Bronchial epithelial cell (primary cell): ENCODE measurements around the gene TPRG1. TPM values are rescaled to one million over a fixed set of nuclear protein-coding genes. Genes with fewer than 3 reads are reported as not detected.

ENCODE experiments used
- DNase-seq: peaks from one replicate; pipeline ENCODE4 v3.0.0-alpha.2; 2010; ENCODE audit warnings: low read depth
- FAIRE-seq: peaks from 2 replicates; lab custom pipeline; 2011; peaks lifted over from hg19 to GRCh38; lab: Jason Lieb, UNC
- H3K27me3 ChIP-seq: 2 replicates; pipeline ENCODE4 v1.5.1; 2011; ENCODE audit warnings: low read length; ENCODE audit not compliant: control insufficient read depth, insufficient read depth
- H3K36me3 ChIP-seq: 2 replicates; pipeline ENCODE4 v1.5.1; 2011; ENCODE audit warnings: low read length; ENCODE audit not compliant: control insufficient read depth, insufficient read depth
- H3K4me3 ChIP-seq: 2 replicates; pipeline ENCODE4 v1.5.1; 2011; ENCODE audit warnings: mild to moderate bottlenecking, low read depth, low read length, control low read depth
- CTCF ChIP-seq: IDR thresholded peaks from 2 replicates; pipeline ENCODE4 v1.5.1; 2011; ENCODE audit warnings: mild to moderate bottlenecking, moderate library complexity, low read length, control low read depth, inconsistent platforms; ENCODE audit not compliant: insufficient read depth, severe bottlenecking
- total RNA-seq: library from RNA; depleted of rRNA; stranded (reverse); fragments of >200 nt; gene quantifications from 2 replicates; pipeline ENCODE4 v1.2.1, GENCODE V29; 2014

TPRG1 gene
- total RNA-seq, 1 donor from 2014 or later = 1.6 TPM

GRCh38 chr3:189316296-189317019 is 144.7 kb downstream of the TPRG1 start:
- Histone ChIP-seq H3K27me3 (no peaks in the 10 kb centered on the region), H3K4me3 (no peak overlapping the region), H3K36me3 (no peaks in the 10 kb centered on the region)
- DNase-seq = peak; percentile 92
- FAIRE-seq = peak; percentile 84
- TF ChIP-seq CTCF = no peak

GRCh38 chr3:189317911-189318310 is 146.1 kb downstream of the TPRG1 start:
- no peaks in the 10 kb centered on the region for H3K27me3 ChIP-seq
- no peak overlapping the region for H3K4me3 ChIP-seq
- FAIRE-seq (no peak), DNase-seq (no peak)
- H3K36me3 ChIP-seq = no peaks in the 10 kb centered on the region
- no peak for TF ChIP-seq CTCF

- Histone ChIP-seq H3K36me3 (no peaks in the 10 kb centered on the region), H3K4me3 (no peak overlapping the region), H3K27me3 (no peaks in the 10 kb centered on the region)
- TF ChIP-seq CTCF = no peak
- no peak for FAIRE-seq
- peak; percentile 94 for DNase-seq
These were observed 148.7 kb downstream of the TPRG1 start for GRCh38 chr3:189320511-189320910.

GRCh38 chr3:189322339-189322738 is 150.6 kb downstream of the TPRG1 start:
- no peaks in the 10 kb centered on the region for H3K27me3 ChIP-seq
- no peaks in the 10 kb centered on the region for H3K36me3 ChIP-seq
- no peak overlapping the region for H3K4me3 ChIP-seq
- no peak for FAIRE-seq
- no peak for DNase-seq
- no peak for TF ChIP-seq CTCF

- Histone ChIP-seq H3K27me3 (no peaks in the 10 kb centered on the region), H3K4me3 (no peak overlapping the region), H3K36me3 (no peaks in the 10 kb centered on the region)
- TF ChIP-seq CTCF = no peak
- FAIRE-seq (peak; percentile 93), DNase-seq (peak; percentile 99)
These were observed 152.9 kb downstream of the TPRG1 start for GRCh38 chr3:189324538-189325138.
